GM21723 (cell line): Measurements from ENCODE around the gene ZNF672.
"Not testable (repeated sequence)": the region's sequence is repeated elsewhere in the genome, so short reads cannot be mapped to it uniquely, and the experiment has no call there.

Experiments used
- ATAC-seq: cut with Tn5 transposase; IDR thresholded peaks from one replicate; pipeline ENCODE4 v1.9.1; 2021; ENCODE audit warnings: mild to moderate bottlenecking, moderate library complexity; ENCODE audit not compliant: unreplicated experiment

The ZNF672 gene

DNA sequence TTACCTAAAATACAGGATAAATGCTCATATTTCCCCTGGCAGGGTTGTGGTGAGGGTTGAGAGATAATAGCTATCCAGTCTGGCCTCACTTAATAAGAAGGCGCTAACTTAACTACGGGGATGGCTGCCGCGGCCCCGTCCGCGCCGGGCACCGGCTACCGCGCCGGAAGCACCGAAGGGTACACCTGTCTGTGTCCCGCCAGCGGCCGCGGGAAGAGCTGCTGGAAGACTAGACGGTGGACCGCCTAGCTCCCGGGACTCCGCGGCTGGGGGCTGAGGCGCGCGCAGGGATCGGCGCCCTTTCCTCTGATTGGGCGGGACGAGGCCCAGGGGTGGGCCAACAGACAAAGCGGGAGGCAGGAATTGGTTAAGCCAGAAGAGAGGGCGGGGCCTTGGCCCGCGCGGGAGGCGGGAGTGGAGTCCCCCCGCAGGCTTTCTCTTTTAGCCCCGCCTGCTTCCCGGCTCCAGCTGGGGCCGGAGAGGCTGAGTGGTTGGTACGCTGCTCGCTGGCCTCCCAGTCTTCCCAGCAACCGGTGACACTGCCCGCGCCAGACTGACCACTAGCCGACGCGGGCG, at the start of gene ZNF672:
Gene ZNF672 (plus strand): TSS at position 444 of the 576 bp plus-strand sequence. CDS start 9,051 bp downstream, outside the sequence.
- peak; percentile 83 for ATAC-seq

GRCh38 chr1:248788327-248788726, 49.7 kb upstream of the ZNF672 start:
- ATAC-seq, result no peak

- ATAC-seq, result not testable (repeated sequence)
Observed at GRCh38 chr1:248789337-248789736, 48.7 kb upstream of the ZNF672 start.

DNA sequence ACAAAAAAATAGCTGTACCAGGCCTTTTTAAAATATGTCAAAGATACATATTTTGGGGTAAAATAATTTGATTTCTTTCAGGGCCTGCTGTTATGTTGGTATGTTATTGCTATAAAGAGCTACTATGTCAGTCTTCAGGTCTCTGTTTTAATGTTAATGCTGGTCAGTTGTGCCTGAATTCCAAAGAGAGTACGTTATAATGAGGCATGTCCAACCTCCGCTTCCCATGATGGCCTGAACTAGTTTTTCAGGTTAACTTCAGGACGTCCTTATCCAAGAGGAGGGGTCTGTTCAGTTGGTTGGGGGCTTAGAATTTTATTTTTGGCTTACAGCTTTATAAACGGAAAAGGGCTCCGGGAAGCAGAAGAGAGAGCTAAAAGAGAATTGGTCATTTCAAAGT, 47.6 kb upstream of the ZNF672 start:
- ATAC-seq, result no peak

GRCh38 chr1:248791010-248791409, 47.0 kb upstream of the ZNF672 start:
- ATAC-seq, result no peak

GRCh38 chr1:248792342-248792741, 45.7 kb upstream of the ZNF672 start:
- ATAC-seq, result no peak

GRCh38 chr1:248793592-248793991, 44.4 kb upstream of the ZNF672 start:
- ATAC-seq, result peak; percentile 87

DNA sequence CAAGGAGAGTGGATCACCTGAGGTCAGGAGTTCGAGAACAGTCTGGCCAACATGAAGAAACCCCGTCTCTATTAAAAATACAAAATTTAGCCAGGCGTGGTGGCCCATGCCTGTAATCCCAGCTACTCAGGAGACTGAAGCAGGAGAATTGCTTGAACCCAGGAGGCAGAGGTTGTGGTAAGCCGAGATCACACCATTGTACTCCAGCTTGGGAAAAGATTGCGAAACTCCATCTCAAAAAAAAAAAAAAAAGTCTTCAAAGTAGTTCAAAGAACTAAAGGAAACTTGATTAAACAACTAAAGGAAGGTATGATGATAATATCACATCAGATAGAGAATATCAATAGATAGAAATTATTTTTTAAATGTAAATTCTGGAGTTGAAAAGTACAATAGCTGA, 43.4 kb upstream of the ZNF672 start:
- not testable (repeated sequence) for ATAC-seq

DNA sequence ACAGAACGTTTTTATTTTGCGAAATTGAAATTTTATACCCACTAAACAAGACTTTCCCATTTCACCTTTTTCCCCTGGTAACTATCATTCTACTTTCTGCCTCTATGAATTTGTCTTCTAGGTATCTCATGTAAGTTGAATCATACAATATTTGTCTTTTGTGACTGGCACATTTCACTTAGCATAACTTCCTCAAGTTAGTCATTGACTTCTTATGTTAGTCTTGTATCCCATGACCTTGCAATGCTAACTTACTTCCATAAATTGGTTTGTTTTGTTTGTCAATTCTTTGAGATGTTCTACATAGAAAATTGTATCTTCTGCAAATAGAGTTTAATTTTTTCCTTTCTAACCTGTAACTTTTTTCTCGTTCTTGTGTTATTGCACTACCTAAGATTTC, 39.2 kb upstream of the ZNF672 start:
- ATAC-seq, result no peak

DNA sequence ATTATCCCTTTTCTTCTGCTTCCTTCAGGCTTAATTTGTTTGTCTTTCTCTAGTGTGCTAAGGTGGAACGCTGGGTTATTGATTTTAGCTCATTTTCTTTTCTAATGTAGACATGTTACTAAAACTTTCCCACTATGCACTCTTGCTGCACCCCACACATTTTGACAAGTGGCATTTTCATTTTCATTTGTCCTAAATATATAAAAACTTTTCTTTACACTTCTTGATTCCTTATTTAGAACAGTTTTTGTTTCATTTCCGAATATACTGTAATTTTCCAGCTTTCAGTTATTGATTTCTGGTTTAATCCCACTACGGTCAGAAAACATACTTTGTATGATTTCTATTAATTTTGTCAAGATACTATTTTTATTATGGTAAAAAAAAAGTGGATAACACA, 37.6 kb upstream of the ZNF672 start:
- peak; percentile 40 for ATAC-seq

DNA sequence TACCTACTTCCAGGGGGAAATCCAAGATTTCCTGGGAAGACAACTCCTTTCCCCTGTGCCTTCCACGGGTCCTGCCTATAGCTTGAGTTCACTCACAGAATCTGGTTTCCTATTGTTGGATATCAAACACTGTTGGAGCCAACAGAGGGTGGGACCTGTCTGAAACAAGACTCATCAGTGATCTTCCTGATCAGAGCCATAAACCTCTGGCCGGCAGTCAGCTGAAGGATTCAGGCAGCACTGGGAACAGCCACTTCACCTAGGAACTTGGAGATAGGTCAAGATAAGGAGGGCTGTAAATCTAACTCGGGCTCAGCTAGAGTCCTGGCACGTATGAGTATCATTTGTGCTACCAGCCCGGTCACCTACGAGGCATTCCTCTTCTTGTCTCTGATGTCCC, 35.6 kb upstream of the ZNF672 start:
- ATAC-seq, result no peak

GRCh38 chr1:248803501-248803900, 34.5 kb upstream of the ZNF672 start:
- ATAC-seq, result not testable (repeated sequence)

- peak; percentile 94 for ATAC-seq
Observed at GRCh38 chr1:248804771-248805681, 33.0 kb upstream of the ZNF672 start.

- ATAC-seq, result no peak
Observed at GRCh38 chr1:248805876-248806275, 32.1 kb upstream of the ZNF672 start.

DNA sequence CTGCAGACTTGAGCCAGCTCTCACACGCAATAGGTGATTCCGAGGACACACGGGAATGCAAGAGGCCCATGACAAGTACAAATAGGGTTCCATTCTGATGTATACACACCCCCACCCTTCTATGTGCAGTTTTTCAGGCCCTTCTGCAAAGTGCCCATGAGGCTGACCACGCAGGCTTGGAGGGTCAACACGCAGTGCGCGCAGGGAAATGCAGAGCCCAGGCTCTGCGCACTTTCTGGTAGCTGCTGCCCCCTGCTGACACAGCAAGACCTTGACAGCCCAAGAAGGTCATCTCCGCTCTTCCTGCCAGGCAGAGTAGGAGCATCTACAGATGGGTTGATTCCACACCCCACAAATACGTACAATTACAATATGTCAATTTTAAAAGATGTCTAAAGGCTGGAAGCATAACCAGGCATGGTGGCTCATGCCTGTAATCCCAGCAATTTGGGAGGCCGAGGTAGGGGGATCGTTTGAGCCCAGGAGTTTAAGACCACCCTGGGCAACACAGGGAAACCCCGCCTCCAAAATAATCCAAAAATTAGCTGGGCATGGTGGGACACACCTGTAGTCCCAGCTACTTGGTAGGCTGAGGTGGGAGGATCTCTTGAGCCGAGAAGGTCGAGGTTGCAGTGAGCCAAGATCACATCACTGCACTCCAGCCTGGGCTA, 30.8 kb upstream of the ZNF672 start:
- peak; percentile 46 for ATAC-seq

- no peak for ATAC-seq
Observed at GRCh38 chr1:248808876-248809275, 29.1 kb upstream of the ZNF672 start.

GRCh38 chr1:248810000-248810726, 27.9 kb upstream of the ZNF672 start:
- no peak for ATAC-seq

DNA sequence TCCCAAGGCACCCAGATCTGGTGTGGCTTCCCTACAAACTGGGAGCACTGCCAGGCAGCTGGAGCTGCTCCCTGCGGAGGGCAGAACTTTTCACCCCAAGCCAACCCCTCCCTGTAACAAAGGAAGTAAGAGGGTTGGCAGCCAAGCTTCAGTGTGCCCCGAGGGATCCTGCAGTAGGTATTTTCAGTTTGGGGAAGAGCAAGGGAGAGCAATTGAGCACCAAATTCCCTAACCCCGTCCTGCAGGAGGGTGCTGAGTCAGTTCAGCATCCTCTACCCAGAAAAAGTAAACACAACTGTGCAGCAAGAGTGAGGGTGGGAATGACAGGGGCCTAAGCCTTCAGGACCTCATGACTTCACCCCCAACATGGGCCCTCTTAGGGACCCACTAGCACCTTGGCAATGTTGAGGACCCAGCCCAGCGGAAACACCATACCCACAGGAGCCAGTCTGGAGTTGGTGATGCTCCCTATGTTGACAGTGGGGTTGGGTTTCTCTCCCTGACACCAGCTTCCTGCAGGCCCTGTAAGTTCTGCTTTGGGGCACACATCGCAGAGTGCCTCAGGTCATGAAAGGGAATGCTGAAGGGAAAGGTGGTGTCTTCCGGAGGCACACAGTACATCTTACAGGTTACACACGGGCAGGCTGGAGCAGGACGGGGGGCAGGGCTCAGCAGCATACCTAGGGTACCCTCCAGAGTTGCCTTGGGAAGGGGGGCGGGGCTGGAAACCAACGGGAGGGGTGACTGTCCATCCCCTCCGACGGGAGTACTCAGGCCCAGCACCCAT, 27.1 kb upstream of the ZNF672 start:
- ATAC-seq, result no peak

DNA sequence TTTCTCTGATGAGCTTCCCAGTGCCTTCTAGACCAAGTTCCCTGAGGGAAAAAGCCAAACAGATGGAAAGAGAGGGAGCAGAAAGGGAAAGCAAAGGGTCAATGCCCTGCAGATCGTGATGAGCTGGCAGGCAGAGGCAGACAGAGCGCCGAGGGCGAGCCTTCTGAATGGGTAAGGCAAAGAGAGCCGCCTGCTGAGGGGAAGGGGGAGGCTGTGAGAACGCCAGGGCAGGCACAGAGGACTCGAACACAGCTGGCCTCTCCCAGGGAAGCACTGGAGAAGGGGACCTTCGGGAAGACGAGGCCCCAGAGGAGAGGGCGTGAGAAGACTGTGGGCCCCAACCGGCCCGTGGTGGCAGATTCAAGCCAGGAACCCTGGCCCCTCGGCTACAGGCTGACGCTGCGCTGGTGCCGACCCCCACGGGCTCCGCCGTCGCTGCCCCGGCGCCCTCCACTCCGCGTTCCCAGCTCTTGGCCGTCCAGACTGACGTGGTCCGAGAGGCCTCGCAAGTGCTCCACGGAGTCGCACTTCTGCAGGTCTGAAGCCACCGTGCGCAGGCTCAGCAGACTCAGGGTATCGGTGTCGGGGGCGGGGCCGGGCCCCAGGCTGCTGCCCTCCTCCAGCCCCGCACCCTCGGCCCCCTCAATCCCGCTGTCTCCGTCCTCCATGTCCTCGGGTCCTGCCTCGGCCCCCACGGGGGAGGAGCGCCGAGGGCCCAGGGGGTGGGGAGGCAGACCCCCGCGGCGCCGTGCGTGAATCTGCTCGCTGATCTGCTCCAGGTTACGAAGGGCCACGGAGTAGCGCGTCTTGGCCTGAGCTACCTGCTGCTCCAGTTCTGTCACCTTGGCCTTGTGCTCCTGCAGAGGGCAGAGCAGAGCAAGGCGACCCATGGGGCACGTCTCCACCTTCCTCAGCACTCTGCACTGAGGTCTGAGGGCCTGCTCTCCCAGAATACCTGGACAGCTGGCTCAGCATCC, 26.2 kb upstream of the ZNF672 start:
- no peak for ATAC-seq
